Fibroblast of mammary gland (primary cell): ENCODE data around the gene LPIN2.
A peak's percentile ranks its signal among the peaks of the same experiment; 100 is the strongest.

Experiments
- DNase-seq: peaks from one replicate; pipeline ENCODE4 v3.0.0-alpha.2; 2010; ENCODE audit warnings: low read depth
- H3K4me3 ChIP-seq: 2 replicates; pipeline ENCODE4 v1.5.1; 2011; ENCODE audit warnings: low read depth, mild to moderate bottlenecking, low read length, moderate library complexity; ENCODE audit not compliant: control insufficient read depth
- CTCF ChIP-seq: conservative IDR thresholded peaks from 2 replicates; pipeline ENCODE4 v1.5.1; 2011; ENCODE audit warnings: low read depth, low read length, inconsistent platforms; ENCODE audit not compliant: control insufficient read depth, insufficient read depth

The LPIN2 gene

GRCh38 chr18:3013024-3013804 lies at the start of gene LPIN2:
Gene LPIN2, minus strand, starts transcription at chr18:3013144. Its CDS starts 52,304 bp downstream, at chr18:2960840.
- peak; percentile 96 for DNase-seq
- no peak for TF ChIP-seq CTCF
- peak within 1 kb of the TSS; percentile 62 for H3K4me3 ChIP-seq

- TF ChIP-seq CTCF, result no peak
- DNase-seq, result no peak
- H3K4me3 ChIP-seq, result no peak overlapping the region
Observed at GRCh38 chr18:3061581-3062312, 48.8 kb upstream of the LPIN2 start.

GRCh38 chr18:3060667-3061580 lies 48.0 kb upstream of the LPIN2 start:
- H3K4me3 ChIP-seq, result no peak overlapping the region
- no peak for DNase-seq
- no peak for TF ChIP-seq CTCF

- DNase-seq, result no peak
- no peak overlapping the region for H3K4me3 ChIP-seq
- no peak for TF ChIP-seq CTCF
Observed at GRCh38 chr18:3059272-3059671, 46.3 kb upstream of the LPIN2 start.

- H3K4me3 ChIP-seq, result no peak overlapping the region
- DNase-seq, result no peak
- no peak for TF ChIP-seq CTCF
Observed at GRCh38 chr18:3058328-3059191, 45.6 kb upstream of the LPIN2 start.
